ACC112 (cell line): ENCODE measurements around the gene C5orf47.

Experiments used
- H2AFZ ChIP-seq: fragments of 200-600 bp; sonication (generic); one replicate; pipeline ENCODE4 v1.6.0; 2017; ENCODE audit warnings: antibody characterized with exemption, low read length; ENCODE audit not compliant: unreplicated experiment
- H3K27ac ChIP-seq: fragments of 200-600 bp; sonication (generic); 2 replicates; pipeline ENCODE4 v1.5.1; 2014; ENCODE audit warnings: low read depth, mild to moderate bottlenecking, antibody characterized with exemption, low read length, moderate library complexity
- H3K27me3 ChIP-seq: fragments of 200-600 bp; sonication (generic); 2 replicates; pipeline ENCODE4 v1.6.1; 2014; ENCODE audit warnings: mild to moderate bottlenecking, antibody characterized with exemption, low read length, moderate library complexity, mixed read lengths; ENCODE audit not compliant: insufficient read depth
- H3K36me3 ChIP-seq: fragments of 200-600 bp; sonication (generic); 2 replicates; pipeline ENCODE4 v1.6.1; 2016; ENCODE audit warnings: mild to moderate bottlenecking, antibody characterized with exemption, low read length, moderate library complexity, mixed read lengths; ENCODE audit not compliant: insufficient read depth
- H3K4me1 ChIP-seq: fragments of 200-600 bp; sonication (generic); one replicate; pipeline ENCODE4 v1.6.1; 2016; ENCODE audit warnings: low read length, mixed read lengths; ENCODE audit not compliant: insufficient read depth, unreplicated experiment, control insufficient read depth
- H3K4me3 ChIP-seq: fragments of 200-600 bp; sonication (generic); 2 replicates; pipeline ENCODE4 v1.5.1; 2014; ENCODE audit warnings: mild to moderate bottlenecking, low read depth, low read length
- H3K79me2 ChIP-seq: fragments of 200-600 bp; sonication (generic); one replicate; pipeline ENCODE4 v1.6.0; 2016; ENCODE audit warnings: low read length; ENCODE audit not compliant: control insufficient read depth, unreplicated experiment, insufficient read depth

C5orf47 gene

DNA sequence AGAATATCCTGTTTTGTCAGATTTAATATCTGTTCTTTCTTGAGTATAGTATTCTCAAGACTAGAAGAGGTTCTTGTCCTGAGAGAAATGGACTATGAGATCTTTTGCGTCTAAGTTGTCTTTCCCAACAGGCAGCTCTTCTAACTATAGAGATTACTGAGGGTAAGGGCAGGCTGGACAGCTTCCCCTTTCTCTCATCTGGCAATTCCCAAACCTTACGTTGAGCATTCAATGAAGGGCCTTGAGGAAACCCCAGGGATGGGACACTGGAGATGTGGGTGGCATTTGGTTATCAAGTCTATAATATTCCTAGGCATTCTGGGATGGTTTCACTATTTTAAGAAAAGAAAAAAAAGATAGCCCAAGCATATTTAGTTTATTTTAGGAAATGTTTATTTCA, 28.0 kb upstream of the C5orf47 start:
- no peak overlapping the region for H2AFZ ChIP-seq
- H3K36me3 ChIP-seq: peaks cover 3% of the 10 kb centered on the region

DNA sequence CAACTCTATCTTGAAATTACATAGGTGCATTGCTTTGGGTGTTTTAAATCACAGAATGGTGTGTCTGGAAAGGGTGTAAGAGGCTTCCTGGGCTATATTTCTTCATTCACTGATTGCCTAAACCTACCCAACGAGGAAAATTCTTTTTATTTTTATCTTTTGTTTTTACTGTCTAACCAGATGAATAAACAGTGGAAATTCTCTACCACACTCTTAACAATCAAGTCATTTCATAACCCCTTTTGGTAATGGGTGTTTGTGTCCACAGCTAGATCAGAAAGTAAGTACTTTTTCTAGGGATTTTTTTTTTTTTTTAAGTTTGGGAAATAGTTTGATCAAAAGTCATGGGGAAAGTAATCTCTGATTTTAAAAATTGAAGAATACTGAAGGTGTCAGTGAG, 27.6 kb upstream of the C5orf47 start:
- no peak overlapping the region for H3K27ac ChIP-seq
- H2AFZ ChIP-seq: no peak overlapping the region
- H3K4me1 ChIP-seq: no peaks in the 10 kb centered on the region
- H3K27me3 ChIP-seq: no peaks in the 10 kb centered on the region
- H3K36me3 ChIP-seq: peaks cover 3% of the 10 kb centered on the region
- no peak overlapping the region for H3K4me3 ChIP-seq
- H3K79me2 ChIP-seq: no peaks in the 10 kb centered on the region

More for the DNA sequence above, 28.0 kb upstream of the C5orf47 start:
- Histone ChIP-seq H3K27me3 (no peaks in the 10 kb centered on the region), H3K4me3 (no peak overlapping the region), H3K4me1 (no peaks in the 10 kb centered on the region), H3K79me2 (no peaks in the 10 kb centered on the region), H3K27ac (no peak overlapping the region)

DNA sequence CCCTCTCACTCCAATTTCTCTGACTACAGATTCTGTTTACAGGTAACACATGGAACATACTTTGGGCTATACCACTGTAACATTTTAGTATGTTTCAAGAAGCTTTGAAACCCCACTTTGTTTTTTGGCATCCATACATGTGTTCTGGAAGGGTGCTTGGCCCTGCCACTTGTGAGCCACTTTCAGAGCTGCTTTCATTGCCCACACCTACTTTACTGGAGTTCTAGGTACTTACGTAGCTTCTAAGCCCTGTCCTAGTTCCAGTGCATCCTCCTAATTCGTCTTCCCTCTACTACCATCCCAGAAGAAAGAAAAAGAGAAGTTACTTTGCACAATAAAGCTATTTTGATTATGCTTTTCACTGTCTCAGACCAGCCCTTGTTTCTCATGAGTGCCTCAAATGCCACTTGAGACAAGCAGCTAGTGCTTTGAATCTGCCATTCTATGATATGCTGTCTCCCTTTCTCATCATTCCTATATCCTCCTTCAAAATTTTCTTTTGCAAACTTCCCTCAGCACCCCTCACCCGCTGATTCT, 26.5 kb upstream of the C5orf47 start:
- Histone ChIP-seq H2AFZ (no peak overlapping the region), H3K4me3 (no peak overlapping the region), H3K36me3 (no peaks in the 10 kb centered on the region; the same call in 1 of the 2 replicates), H3K79me2 (no peaks in the 10 kb centered on the region), H3K27ac (no peak overlapping the region), H3K27me3 (no peaks in the 10 kb centered on the region), H3K4me1 (no peaks in the 10 kb centered on the region)

DNA sequence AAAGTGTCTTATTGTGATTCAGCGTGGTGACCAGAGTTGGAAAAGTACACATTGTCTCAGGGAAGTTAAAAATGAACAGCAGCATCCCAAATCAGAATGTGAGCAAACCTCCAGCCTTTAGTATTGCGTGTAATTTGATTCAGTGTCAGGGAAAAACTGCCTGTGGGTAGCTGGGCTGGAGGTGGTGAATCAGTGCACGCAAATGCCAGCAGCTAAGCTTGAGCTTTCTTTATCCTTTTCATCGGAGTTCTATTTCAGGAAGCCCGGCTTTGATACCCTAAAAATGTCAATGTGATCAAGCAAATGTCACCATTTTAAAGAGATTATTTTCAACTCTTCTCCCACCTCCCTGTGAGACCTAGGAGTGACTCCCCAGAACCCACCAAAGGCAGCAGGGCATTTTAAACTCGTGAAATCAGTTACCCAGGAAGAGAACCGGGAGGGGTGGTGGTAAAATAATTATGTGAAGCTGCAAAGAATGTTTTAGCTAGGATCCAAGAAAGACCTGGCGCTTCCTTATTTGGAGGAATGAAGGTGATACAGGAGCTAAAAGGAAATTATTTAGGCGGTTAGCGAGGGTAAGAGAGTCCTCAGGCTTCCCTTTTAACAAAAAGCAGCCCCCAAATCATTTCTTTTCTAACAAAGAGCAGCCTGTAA, 25.7 kb upstream of the C5orf47 start:
- H3K4me3 ChIP-seq: no peak overlapping the region
- no peaks in the 10 kb centered on the region for H3K79me2 ChIP-seq
- H2AFZ ChIP-seq: no peak overlapping the region
- no peaks in the 10 kb centered on the region; the same call in 1 of the 2 replicates for H3K36me3 ChIP-seq
- no peaks in the 10 kb centered on the region for H3K4me1 ChIP-seq
- H3K27ac ChIP-seq: no peak overlapping the region
- H3K27me3 ChIP-seq: no peaks in the 10 kb centered on the region

DNA sequence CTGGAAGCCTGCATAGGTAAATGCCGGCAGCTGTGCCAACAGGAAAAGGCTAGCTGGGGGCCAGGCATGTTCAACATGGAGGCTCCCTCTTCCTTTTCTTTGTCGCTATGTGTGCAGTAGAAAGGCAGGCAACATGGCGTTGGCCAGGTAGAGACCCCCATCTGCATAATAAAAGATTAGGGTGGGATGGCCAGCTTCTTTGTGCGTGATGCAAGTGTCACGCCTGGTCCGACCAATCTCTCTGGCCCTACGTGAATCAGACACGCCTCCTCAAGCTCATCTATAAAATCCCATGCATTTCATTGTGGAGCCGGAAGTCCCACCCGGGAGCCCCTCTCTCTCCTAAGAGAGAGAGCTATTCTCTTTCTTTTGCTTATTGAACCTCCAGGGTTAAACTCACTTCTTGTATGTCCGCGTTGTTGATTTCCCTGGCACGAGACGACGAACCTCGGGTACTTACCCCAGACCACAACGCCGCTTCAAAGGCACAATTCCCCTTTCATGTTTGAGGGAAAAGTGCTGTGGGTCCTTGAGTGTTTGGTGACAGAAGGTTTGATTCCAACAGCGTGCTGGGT, 25.0 kb upstream of the C5orf47 start:
- Histone ChIP-seq H3K4me1 (no peaks in the 10 kb centered on the region), H2AFZ (no peak overlapping the region), H3K79me2 (no peaks in the 10 kb centered on the region), H3K27me3 (no peaks in the 10 kb centered on the region), H3K4me3 (no peak overlapping the region), H3K27ac (no peak overlapping the region), H3K36me3 (no peaks in the 10 kb centered on the region; the same call in 1 of the 2 replicates)

DNA sequence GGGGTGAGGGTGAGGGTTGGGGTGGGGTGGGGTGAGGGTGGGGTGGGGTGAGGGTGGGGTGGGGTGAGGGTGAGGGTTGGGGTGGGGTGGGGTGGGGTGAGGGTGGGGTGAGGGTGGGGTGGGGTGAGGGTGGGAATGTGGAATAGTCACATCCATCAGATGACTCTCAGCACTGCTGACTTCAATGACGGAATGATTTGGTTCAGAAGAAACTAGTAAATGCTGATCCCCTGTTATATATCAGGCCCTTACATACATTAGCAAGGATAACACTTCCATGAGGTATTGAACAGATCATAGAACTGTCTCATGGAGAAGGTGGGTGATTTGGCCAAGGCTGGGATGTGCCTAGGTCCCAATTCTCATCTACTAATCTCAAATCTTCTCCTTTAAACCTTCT, 24.5 kb upstream of the C5orf47 start:
- no peak overlapping the region for H3K4me3 ChIP-seq
- H3K27me3 ChIP-seq: no peaks in the 10 kb centered on the region
- no peak overlapping the region for H2AFZ ChIP-seq
- no peaks in the 10 kb centered on the region for H3K79me2 ChIP-seq
- no peaks in the 10 kb centered on the region for H3K4me1 ChIP-seq
- H3K36me3 ChIP-seq: no peaks in the 10 kb centered on the region
- no peak overlapping the region for H3K27ac ChIP-seq

DNA sequence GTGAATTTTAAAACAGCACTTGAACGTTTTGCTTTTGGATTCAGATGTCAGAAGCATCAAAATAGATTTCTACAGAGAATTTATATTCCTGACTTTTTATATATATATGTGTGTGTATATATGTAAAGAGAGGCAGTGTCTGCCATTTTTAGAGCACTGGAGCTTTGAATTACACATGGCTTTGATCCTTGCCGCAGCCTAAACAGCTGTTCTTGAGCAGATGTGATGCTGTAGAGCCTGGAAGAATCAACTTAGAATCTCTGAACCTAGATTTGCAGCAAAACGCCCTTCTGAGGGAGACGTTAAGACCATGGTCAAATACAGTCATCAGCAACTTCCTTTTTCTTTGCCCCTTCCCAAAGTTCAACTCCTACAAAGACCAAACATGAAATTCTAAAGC, 21.7 kb upstream of the C5orf47 start:
- Histone ChIP-seq H3K4me3 (no peak overlapping the region), H3K4me1 (no peaks in the 10 kb centered on the region), H3K36me3 (no peaks in the 10 kb centered on the region), H3K27me3 (no peaks in the 10 kb centered on the region), H3K79me2 (no peaks in the 10 kb centered on the region), H3K27ac (no peak overlapping the region), H2AFZ (no peak overlapping the region)

DNA sequence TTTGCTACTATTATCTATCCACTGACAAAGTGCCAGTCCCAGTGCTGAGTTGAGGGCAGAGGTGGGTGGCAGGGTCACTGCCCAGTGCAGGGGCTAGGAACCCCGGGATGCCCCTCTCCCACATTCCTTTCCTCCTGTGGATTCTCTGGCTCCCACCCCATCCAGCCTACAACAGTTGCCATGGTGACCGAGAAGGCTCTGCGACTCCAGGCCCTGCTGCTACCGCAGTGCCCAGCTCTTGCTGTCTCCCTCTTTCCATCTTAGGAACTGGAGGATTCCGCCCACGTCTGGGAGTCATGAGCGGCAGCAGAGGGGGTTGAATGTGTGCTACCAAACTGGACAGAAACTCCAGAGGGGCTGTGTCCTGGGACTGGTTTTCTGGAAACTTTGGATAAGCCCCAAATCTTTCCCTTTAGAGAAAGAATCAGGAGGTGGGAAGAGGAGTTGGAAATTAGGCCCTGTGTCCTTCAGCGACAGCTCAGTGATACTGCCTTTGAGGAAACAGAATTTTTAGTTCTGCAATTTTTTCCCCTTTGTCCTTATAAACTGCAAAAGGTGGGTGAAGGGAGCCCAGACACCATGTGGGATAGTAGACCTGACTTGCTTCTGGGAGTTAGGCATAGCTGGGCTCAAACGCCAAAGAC, 20.7 kb upstream of the C5orf47 start:
- H3K27me3 ChIP-seq: no peaks in the 10 kb centered on the region
- H3K4me1 ChIP-seq: no peaks in the 10 kb centered on the region
- no peak overlapping the region for H3K4me3 ChIP-seq
- no peaks in the 10 kb centered on the region for H3K36me3 ChIP-seq
- no peaks in the 10 kb centered on the region for H3K79me2 ChIP-seq
- no peak overlapping the region for H3K27ac ChIP-seq
- no peak overlapping the region for H2AFZ ChIP-seq

DNA sequence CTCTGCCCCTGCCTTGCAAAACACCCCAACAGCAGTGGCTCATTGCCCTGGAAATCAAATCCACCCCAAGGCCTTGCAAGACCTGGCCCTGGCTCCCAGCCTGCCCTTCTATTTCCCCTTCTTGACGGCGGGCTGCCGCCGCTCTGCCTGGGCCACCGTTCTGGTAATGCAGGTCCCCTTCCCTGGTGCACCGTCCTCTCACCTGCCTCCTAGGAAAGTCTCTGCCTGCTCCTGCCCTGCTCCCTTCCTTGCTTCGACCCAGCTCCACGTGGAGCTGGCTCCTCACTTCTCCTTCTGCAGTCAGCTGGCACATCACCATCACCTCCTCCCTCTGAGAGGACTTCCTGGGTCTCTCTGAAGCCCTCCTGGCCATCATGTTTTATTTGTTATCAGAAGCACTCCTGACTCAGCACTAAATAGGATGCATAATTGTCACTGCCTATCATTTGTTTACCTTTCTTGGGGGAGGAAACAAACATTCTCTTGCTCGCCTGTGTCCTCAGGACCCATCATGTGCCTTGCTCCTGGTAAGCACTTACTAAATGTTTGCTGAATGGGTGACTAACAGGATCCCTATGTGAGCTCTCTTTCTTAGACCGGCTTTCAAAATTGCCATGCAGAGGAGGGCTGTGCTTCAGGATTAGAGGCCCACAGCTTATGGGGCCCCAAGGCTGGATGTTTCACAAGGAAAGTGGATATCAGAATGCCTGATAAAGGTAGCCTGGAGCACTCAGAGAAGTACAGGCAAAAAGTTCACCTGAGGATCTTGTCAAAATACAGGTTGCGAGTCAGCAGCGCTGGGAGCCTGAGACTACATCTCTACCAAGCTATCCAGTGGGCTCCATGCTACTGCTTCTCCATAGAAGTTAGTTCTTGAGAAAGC, 19.6 kb upstream of the C5orf47 start:
- H2AFZ ChIP-seq: no peak overlapping the region
- no peaks in the 10 kb centered on the region for H3K79me2 ChIP-seq
- H3K36me3 ChIP-seq: no peaks in the 10 kb centered on the region
- H3K4me1 ChIP-seq: no peaks in the 10 kb centered on the region
- H3K27ac ChIP-seq: no peak overlapping the region
- no peaks in the 10 kb centered on the region for H3K27me3 ChIP-seq
- no peak overlapping the region for H3K4me3 ChIP-seq

DNA sequence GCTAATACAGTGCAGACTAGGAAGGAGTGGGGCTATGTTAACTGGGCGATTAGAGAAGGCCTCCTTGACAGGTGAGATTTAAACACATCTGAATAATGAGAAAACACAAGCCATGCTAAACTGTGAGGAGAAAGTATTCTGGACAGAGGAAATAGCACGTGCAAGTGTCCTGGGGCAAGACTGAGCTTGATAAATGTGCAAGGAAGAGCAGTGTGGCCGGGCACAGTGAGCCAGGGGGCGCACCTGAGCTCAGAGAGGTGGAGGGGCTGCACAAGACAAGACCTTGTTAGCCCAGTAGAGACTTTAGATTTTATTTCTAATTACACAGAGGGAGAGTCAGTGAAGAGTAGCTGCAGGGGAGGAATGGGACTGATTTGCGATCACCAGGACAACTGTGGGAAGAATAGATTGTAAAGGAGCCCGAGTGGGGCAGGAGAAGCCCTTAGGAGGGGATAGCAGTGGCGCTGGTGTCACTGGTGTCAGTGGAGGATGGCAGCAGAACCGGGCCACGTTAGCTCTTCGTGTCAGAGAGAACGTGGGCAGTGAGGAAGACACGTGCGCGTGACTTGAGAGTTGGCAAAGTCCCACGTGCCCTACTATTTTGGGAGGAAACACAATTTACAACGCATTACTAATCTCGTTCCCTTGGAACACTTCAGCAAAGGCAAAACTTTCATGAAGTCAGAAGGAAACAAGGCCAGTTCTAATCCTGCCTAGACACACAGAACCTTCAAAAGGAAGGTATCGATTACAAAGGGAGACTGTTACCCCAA, 17.9 kb upstream of the C5orf47 start:
- Histone ChIP-seq H2AFZ (no peak overlapping the region), H3K27me3 (peaks cover under 1% of the 10 kb centered on the region; the same call in 1 of the 2 replicates), H3K79me2 (no peaks in the 10 kb centered on the region), H3K27ac (no peak overlapping the region), H3K4me3 (no peak overlapping the region), H3K4me1 (no peaks in the 10 kb centered on the region), H3K36me3 (no peaks in the 10 kb centered on the region)
